ENCODE measurements around the gene EIF6.

EIF6 gene

GRCh38 chr20:35302421-35303335, 18.1 kb upstream of the EIF6 start:
- peak overlapping the region; percentile 32; the same call in 1 of the 2 replicates for H3K27ac ChIP-seq
- TF ChIP-seq, protein P1, sequence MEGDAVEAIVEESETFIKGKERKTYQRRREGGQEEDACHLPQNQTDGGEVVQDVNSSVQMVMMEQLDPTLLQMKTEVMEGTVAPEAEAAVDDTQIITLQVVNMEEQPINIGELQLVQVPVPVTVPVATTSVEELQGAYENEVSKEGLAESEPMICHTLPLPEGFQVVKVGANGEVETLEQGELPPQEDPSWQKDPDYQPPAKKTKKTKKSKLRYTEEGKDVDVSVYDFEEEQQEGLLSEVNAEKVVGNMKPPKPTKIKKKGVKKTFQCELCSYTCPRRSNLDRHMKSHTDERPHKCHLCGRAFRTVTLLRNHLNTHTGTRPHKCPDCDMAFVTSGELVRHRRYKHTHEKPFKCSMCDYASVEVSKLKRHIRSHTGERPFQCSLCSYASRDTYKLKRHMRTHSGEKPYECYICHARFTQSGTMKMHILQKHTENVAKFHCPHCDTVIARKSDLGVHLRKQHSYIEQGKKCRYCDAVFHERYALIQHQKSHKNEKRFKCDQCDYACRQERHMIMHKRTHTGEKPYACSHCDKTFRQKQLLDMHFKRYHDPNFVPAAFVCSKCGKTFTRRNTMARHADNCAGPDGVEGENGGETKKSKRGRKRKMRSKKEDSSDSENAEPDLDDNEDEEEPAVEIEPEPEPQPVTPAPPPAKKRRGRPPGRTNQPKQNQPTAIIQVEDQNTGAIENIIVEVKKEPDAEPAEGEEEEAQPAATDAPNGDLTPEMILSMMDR (conservative IDR thresholded peaks at IDR 0.05): no peak

GRCh38 chr20:35301426-35301825, 16.9 kb upstream of the EIF6 start:
- no peak overlapping the region for H3K27ac ChIP-seq
- no peak for TF ChIP-seq ZFX (IDR thresholded peaks at IDR 0.05)
- TF ChIP-seq, protein P1 (conservative IDR thresholded peaks at IDR 0.05): no peak

DNA sequence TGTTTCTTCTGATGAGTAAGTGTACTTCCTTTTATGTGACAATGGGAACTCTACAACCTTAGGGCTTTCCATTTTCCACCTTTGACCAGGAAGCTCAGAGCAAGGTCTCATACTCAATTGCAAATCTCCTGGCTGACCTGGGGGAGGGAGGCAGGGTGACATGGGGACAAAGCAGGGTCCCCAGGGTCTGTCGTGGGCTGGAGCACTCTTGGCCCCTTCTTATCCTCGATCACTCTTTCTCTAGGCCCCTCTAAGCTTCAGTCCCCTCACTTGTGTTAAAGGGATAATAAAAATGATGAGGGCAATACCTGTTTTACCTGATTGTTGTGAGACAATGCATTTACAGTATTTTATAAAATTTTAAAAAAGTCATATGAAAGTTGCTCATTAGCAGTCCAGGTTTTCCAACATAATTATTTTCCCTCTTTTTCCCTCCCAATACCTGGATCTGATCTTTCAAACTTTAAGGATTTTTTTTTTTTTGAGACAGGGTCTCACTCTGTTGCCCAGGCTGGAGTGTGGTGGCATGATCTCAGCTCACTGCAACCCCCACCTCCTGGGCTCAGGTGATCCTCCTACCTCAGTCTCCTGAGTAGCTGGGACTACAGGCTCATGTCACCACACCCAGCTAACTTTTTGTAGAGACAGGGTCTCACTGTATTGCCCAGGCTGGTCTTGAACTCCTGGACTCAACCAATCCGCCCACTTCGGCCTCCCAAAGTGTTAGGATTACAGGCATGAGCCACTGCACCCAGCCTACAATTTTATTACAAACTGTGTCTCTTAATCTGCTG, 16.1 kb upstream of the EIF6 start:
- no peak for TF ChIP-seq ZFX (IDR thresholded peaks at IDR 0.05)
- TF ChIP-seq, protein P1 (conservative IDR thresholded peaks at IDR 0.05): no peak

GRCh38 chr20:35299780-35300179, 15.2 kb upstream of the EIF6 start:
- no peak for TF ChIP-seq ZFX (IDR thresholded peaks at IDR 0.05)
- TF ChIP-seq, protein P1 (conservative IDR thresholded peaks at IDR 0.05): no peak
- H3K27ac ChIP-seq: no peak overlapping the region

More for the DNA sequence above, 16.1 kb upstream of the EIF6 start:
- H3K27ac ChIP-seq: no peak overlapping the region

DNA sequence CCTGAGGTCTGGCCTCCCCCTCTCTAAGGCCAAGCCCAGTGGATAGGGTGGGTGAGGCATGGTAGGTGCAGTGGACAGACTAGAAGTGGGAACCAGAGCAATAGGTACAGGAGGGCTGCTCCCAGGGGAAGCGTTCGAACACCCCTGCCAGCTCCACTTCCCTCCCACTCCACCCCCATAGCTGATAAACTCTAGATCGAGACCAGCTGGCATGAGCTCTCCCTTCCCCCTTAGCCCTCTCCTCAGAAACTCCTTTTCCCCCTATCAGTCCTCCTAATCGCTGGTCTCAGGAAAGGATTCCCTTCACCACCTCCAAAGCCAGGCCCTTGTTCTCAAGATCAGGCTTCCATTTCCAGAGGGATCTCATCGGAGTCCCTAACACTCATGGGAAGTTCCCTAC, 13.7 kb upstream of the EIF6 start:
- TF ChIP-seq, protein P1 (conservative IDR thresholded peaks at IDR 0.05): no peak
- no peak for TF ChIP-seq ZFX (IDR thresholded peaks at IDR 0.05)
- no peak overlapping the region for H3K27ac ChIP-seq

DNA sequence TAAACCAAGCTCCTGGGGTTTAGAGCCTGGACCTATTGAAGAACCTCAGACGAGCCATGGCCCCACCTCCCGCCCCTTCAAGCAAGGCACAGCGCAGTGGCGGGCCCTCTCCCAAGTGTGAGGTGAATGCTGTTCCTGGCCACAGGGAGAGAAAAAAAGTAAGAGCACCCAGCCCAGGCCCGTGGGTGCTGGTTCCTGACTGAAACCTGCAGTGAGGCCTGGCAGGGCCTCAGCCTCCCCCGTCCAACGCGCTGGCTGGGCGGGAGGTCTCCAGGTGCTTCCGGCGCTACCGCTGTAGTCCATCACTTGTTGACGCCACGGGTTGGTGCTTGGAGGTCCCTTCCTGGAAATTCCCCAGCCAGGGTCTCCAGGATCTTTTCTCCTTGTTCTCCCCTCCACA, 13.2 kb upstream of the EIF6 start:
- H3K27ac ChIP-seq: no peak overlapping the region
- no peak for TF ChIP-seq ZFX (IDR thresholded peaks at IDR 0.05)
- TF ChIP-seq, protein P1 (conservative IDR thresholded peaks at IDR 0.05): no peak

DNA sequence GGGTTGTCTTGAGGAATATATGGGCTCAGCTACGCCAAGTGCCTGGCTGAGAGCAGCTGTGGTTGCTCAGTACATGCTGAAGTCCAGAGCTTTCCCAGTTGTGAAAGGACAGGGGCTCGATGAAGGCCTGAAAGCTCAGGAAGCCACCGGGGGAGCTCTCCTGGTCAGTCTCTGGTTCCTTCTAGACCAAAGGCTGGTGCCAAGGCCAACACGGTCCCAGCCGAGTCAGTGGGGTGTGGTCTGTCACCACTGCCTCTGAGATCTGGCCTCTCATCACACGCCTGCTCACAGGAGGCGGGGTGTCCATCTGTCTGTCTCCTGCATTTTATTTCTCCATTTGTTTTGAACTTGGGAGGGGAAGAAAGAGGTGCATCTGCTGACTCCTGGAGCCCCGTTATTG, 12.6 kb upstream of the EIF6 start:
- no peak overlapping the region for H3K27ac ChIP-seq
- no peak for TF ChIP-seq ZFX (IDR thresholded peaks at IDR 0.05)
- TF ChIP-seq, protein P1 (conservative IDR thresholded peaks at IDR 0.05): no peak
